ENCODE measurements around the gene NEK7.

GRCh38 chr1:198254948-198255347 is 98.2 kb downstream of the NEK7 start:
- TF ChIP-seq JUNB (CRISPR knock-in tag; conservative IDR thresholded peaks at IDR 0.05) (no peak), USF2 (CRISPR knock-in tag; IDR thresholded peaks at IDR 0.05) (no peak), GMEB1 (CRISPR knock-in tag; IDR thresholded peaks at IDR 0.05) (no peak), BRCA1 (IDR thresholded peaks at IDR 0.05) (no peak), BRCA1 (CRISPR knock-in tag; IDR thresholded peaks at IDR 0.05) (no peak), CEBPG (CRISPR knock-in tag; IDR thresholded peaks at IDR 0.05) (no peak), CEBPG (tag; conservative IDR thresholded peaks at IDR 0.05 in 1 of 2, IDR thresholded peaks at IDR 0.05 in 1 of 2) (no peak), CTCF (IDR thresholded peaks at IDR 0.05 in 2 of 3, conservative IDR thresholded peaks at IDR 0.05 in 1 of 3; ENCODE audit: insufficient read depth in 2 of 3, low read depth in 1 of 3, low read length in 3 of 3) (no peak), EGR1 (conservative IDR thresholded peaks at IDR 0.05) (no peak), SREBF2 (CRISPR knock-in tag; IDR thresholded peaks at IDR 0.05) (no peak), ZKSCAN1 (IDR thresholded peaks at IDR 0.05; ENCODE audit: low read depth, low read length) (no peak)
